SK-N-MC (cell line): ENCODE results near the gene NINL.

ENCODE experiments used
- EZH2 ChIP-seq: fragments of 200-600 bp; sonication (generic); IDR thresholded peaks from one replicate; pipeline ENCODE4 v1.6.1; 2017; ENCODE audit warnings: antibody characterized with exemption
- FOXP2 ChIP-seq: optimal IDR thresholded peaks from 2 replicates; pipeline ENCODE3; 2011; ENCODE audit warnings: mild to moderate bottlenecking, moderate library complexity; ENCODE audit not compliant: insufficient read depth; ENCODE audit errors: extremely low read length, control extremely low read depth
- POLR2AphosphoS5 ChIP-seq: IDR thresholded peaks from 2 replicates; pipeline ENCODE4 v1.6.1; 2012; ENCODE audit warnings: mild to moderate bottlenecking, low read depth, low read length, borderline replicate concordance

DNA sequence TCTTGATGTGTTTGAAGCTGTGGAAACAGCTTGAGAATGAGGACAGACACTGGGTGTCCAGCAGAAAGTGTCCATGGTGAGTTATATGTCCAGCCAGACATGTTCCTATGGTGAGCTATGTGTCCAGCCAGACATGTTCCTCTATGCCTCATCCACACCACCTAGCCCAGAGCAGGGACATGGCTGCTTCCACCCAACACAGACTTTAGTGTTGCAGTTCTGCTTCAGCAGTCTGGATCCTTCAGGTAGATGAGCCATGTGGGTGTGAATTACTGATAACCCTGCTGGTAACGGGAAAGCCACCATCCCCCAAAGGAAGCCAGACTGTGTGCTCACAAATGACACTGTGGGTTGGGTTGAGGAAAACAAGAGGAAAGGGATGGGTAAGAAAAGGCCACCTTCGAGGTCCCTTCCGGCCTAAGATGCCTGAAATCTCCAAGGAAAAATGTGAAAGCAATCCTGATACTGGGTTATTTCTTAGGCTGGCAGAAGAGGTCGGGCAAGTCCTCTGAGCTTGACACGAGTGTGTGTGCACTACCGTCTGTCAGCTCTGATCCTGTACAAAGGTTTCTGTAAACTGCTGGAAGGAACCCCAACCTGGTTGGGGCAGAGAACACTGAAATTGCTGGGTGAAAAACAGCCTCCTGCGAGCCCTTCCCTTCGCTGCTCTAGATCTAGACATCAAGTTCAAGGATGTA, 77.8 kb downstream of the NINL start:
- TF ChIP-seq POLR2AphosphoS5: no peak
- no peak for TF ChIP-seq EZH2
- TF ChIP-seq FOXP2: no peak
